Measurements from ENCODE around the gene RGL1.

- no peak for TF ChIP-seq POLR2A (IDR thresholded peaks at IDR 0.05; ENCODE audit: low read depth, low read length)
- no peak for TF ChIP-seq CTCF (IDR thresholded peaks at IDR 0.05; ENCODE audit: extremely low read depth in 1 of 2, insufficient read depth in 1 of 2, low read depth in 1 of 2, low read length in 2 of 2)
Observed at GRCh38 chr1:183889095-183889494, 84.2 kb downstream of the RGL1 start.

Data from endothelial cell of umbilical vein (primary cell).